ENCODE results near the gene WWOX.

Gene WWOX

DNA sequence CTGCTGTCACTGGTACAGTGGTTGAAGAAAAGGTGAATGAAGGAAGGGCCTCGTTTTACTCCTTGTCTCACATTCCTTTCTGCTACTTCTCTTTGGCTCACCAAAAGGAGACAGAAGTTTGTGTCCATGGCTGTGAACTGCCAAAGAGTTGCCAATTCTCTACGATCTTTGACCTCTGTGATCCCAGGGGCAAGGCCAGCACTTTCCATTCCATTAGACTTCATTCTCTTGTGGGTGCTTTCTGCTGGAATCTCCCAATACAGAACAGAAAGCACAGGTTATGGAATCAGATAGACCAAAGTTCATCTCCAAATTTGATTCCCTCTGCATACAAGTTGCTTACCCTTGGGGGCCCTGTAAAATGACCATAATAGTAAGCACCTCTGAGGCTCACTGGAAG, 1093.5 kb downstream of the WWOX start:
- ATAC-seq: no peak
- TF ChIP-seq GLIS3 (CRISPR knock-in tag; IDR thresholded peaks at IDR 0.05): no peak
- no peak for TF ChIP-seq TCF4 (CRISPR knock-in tag; IDR thresholded peaks at IDR 0.05; ENCODE audit: borderline replicate concordance)
- no peak for TF ChIP-seq PPARA (CRISPR knock-in tag; IDR thresholded peaks at IDR 0.05; ENCODE audit: borderline replicate concordance)
- TF ChIP-seq BACH2 (CRISPR knock-in tag; IDR thresholded peaks at IDR 0.05; ENCODE audit: borderline replicate concordance): no peak
- no peak for TF ChIP-seq ARNTL (CRISPR knock-in tag; IDR thresholded peaks at IDR 0.05; ENCODE audit: borderline replicate concordance, low read depth)
- TF ChIP-seq SNAI2 (CRISPR knock-in tag; IDR thresholded peaks at IDR 0.05): no peak
- TF ChIP-seq ISL1 (CRISPR knock-in tag; IDR thresholded peaks at IDR 0.05): no peak
- TF ChIP-seq ZNF70 (CRISPR knock-in tag; IDR thresholded peaks at IDR 0.05): no peak
- no peak for TF ChIP-seq CREB5 (CRISPR knock-in tag; IDR thresholded peaks at IDR 0.05; ENCODE audit: low read depth)
- TF ChIP-seq CSDC2 (CRISPR knock-in tag; IDR thresholded peaks at IDR 0.05): no peak
- TF ChIP-seq, protein P1, sequence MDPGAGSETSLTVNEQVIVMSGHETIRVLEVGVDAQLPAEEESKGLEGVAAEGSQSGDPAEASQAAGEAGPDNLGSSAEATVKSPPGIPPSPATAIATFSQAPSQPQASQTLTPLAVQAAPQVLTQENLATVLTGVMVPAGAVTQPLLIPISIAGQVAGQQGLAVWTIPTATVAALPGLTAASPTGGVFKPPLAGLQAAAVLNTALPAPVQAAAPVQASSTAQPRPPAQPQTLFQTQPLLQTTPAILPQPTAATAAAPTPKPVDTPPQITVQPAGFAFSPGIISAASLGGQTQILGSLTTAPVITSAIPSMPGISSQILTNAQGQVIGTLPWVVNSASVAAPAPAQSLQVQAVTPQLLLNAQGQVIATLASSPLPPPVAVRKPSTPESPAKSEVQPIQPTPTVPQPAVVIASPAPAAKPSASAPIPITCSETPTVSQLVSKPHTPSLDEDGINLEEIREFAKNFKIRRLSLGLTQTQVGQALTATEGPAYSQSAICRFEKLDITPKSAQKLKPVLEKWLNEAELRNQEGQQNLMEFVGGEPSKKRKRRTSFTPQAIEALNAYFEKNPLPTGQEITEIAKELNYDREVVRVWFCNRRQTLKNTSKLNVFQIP (CRISPR knock-in tag; IDR thresholded peaks at IDR 0.05; ENCODE audit: borderline replicate concordance, low read depth): no peak
- TF ChIP-seq, protein P2, sequence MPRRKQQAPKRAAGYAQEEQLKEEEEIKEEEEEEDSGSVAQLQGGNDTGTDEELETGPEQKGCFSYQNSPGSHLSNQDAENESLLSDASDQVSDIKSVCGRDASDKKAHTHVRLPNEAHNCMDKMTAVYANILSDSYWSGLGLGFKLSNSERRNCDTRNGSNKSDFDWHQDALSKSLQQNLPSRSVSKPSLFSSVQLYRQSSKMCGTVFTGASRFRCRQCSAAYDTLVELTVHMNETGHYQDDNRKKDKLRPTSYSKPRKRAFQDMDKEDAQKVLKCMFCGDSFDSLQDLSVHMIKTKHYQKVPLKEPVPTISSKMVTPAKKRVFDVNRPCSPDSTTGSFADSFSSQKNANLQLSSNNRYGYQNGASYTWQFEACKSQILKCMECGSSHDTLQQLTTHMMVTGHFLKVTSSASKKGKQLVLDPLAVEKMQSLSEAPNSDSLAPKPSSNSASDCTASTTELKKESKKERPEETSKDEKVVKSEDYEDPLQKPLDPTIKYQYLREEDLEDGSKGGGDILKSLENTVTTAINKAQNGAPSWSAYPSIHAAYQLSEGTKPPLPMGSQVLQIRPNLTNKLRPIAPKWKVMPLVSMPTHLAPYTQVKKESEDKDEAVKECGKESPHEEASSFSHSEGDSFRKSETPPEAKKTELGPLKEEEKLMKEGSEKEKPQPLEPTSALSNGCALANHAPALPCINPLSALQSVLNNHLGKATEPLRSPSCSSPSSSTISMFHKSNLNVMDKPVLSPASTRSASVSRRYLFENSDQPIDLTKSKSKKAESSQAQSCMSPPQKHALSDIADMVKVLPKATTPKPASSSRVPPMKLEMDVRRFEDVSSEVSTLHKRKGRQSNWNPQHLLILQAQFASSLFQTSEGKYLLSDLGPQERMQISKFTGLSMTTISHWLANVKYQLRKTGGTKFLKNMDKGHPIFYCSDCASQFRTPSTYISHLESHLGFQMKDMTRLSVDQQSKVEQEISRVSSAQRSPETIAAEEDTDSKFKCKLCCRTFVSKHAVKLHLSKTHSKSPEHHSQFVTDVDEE (CRISPR knock-in tag; IDR thresholded peaks at IDR 0.05): no peak
- TF ChIP-seq TOX (CRISPR knock-in tag; IDR thresholded peaks at IDR 0.05; ENCODE audit: borderline replicate concordance): no peak
- TF ChIP-seq ZFP3 (CRISPR knock-in tag; IDR thresholded peaks at IDR 0.05): no peak
- TF ChIP-seq ZFP30 (CRISPR knock-in tag; IDR thresholded peaks at IDR 0.05): no peak
- TF ChIP-seq OSR1 (CRISPR knock-in tag; IDR thresholded peaks at IDR 0.05): no peak
- no peak for TF ChIP-seq ZC3H10 (CRISPR knock-in tag; IDR thresholded peaks at IDR 0.05)
- no peak for TF ChIP-seq ZNF565 (CRISPR knock-in tag; conservative IDR thresholded peaks at IDR 0.05; ENCODE audit: low read depth)
- TF ChIP-seq, protein P3, sequence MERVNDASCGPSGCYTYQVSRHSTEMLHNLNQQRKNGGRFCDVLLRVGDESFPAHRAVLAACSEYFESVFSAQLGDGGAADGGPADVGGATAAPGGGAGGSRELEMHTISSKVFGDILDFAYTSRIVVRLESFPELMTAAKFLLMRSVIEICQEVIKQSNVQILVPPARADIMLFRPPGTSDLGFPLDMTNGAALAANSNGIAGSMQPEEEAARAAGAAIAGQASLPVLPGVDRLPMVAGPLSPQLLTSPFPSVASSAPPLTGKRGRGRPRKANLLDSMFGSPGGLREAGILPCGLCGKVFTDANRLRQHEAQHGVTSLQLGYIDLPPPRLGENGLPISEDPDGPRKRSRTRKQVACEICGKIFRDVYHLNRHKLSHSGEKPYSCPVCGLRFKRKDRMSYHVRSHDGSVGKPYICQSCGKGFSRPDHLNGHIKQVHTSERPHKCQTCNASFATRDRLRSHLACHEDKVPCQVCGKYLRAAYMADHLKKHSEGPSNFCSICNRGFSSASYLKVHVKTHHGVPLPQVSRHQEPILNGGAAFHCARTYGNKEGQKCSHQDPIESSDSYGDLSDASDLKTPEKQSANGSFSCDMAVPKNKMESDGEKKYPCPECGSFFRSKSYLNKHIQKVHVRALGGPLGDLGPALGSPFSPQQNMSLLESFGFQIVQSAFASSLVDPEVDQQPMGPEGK (CRISPR knock-in tag; IDR thresholded peaks at IDR 0.05; ENCODE audit: borderline replicate concordance): no peak
- TF ChIP-seq, protein P4, sequence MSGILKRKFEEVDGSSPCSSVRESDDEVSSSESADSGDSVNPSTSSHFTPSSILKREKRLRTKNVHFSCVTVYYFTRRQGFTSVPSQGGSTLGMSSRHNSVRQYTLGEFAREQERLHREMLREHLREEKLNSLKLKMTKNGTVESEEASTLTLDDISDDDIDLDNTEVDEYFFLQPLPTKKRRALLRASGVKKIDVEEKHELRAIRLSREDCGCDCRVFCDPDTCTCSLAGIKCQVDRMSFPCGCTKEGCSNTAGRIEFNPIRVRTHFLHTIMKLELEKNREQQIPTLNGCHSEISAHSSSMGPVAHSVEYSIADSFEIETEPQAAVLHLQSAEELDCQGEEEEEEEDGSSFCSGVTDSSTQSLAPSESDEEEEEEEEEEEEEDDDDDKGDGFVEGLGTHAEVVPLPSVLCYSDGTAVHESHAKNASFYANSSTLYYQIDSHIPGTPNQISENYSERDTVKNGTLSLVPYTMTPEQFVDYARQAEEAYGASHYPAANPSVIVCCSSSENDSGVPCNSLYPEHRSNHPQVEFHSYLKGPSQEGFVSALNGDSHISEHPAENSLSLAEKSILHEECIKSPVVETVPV (CRISPR knock-in tag; IDR thresholded peaks at IDR 0.05): no peak

- TF ChIP-seq ISL1 (CRISPR knock-in tag; IDR thresholded peaks at IDR 0.05): no peak
- TF ChIP-seq TCF4 (CRISPR knock-in tag; IDR thresholded peaks at IDR 0.05; ENCODE audit: borderline replicate concordance): no peak
- no peak for TF ChIP-seq SNAI2 (CRISPR knock-in tag; IDR thresholded peaks at IDR 0.05)
- no peak for TF ChIP-seq PPARA (CRISPR knock-in tag; IDR thresholded peaks at IDR 0.05; ENCODE audit: borderline replicate concordance)
- TF ChIP-seq, protein P1 (CRISPR knock-in tag; IDR thresholded peaks at IDR 0.05; ENCODE audit: borderline replicate concordance, low read depth): no peak
- TF ChIP-seq CSDC2 (CRISPR knock-in tag; IDR thresholded peaks at IDR 0.05): no peak
- no peak for TF ChIP-seq ESRRG (CRISPR knock-in tag; IDR thresholded peaks at IDR 0.05)
- no peak for TF ChIP-seq ZNF565 (CRISPR knock-in tag; conservative IDR thresholded peaks at IDR 0.05; ENCODE audit: low read depth)
- ATAC-seq: no peak
These were observed 1094.8 kb downstream of the WWOX start for GRCh38 chr16:79194291-79194690.

Measured in SK-N-SH treated with all-trans-retinoic acid at 6 μM for 48 hours (cell line).